ENCODE results near the gene SLC4A2.
"Not testable (repeated sequence)": the region's sequence is repeated elsewhere in the genome, so short reads cannot be mapped to it uniquely, and the experiment has no call there.

SLC4A2 gene

GRCh38 chr7:151016505-151016904, 42.9 kb upstream of the SLC4A2 start:
- no peaks in the 10 kb centered on the region for H3K9me3 ChIP-seq (ENCODE audit: low read length)
- no peak overlapping the region for H2AFZ ChIP-seq (ENCODE audit: low read depth, low read length)
- no peaks in the 10 kb centered on the region for H3K27me3 ChIP-seq (ENCODE audit: insufficient read depth, low read length)

GRCh38 chr7:151016942-151017341, 42.4 kb upstream of the SLC4A2 start:
- Histone ChIP-seq H3K4me3 (ENCODE audit: low read length) (no peak overlapping the region), H3K9me3 (ENCODE audit: low read length) (no peaks in the 10 kb centered on the region), H3K36me3 (ENCODE audit: insufficient read depth, low read length) (no peaks in the 10 kb centered on the region), H2AFZ (ENCODE audit: low read depth, low read length) (no peak overlapping the region), H3K27me3 (ENCODE audit: insufficient read depth, low read length) (no peaks in the 10 kb centered on the region), H3K4me1 (ENCODE audit: insufficient read depth, low read length) (peaks cover 18% of the 10 kb centered on the region)

More at GRCh38 chr7:151016505-151016904, 42.9 kb upstream of the SLC4A2 start:
- H3K4me1 ChIP-seq (ENCODE audit: insufficient read depth, low read length), result peaks cover 18% of the 10 kb centered on the region
- H3K36me3 ChIP-seq (ENCODE audit: insufficient read depth, low read length), result no peaks in the 10 kb centered on the region
- no peak overlapping the region for H3K4me3 ChIP-seq (ENCODE audit: low read length)

DNA sequence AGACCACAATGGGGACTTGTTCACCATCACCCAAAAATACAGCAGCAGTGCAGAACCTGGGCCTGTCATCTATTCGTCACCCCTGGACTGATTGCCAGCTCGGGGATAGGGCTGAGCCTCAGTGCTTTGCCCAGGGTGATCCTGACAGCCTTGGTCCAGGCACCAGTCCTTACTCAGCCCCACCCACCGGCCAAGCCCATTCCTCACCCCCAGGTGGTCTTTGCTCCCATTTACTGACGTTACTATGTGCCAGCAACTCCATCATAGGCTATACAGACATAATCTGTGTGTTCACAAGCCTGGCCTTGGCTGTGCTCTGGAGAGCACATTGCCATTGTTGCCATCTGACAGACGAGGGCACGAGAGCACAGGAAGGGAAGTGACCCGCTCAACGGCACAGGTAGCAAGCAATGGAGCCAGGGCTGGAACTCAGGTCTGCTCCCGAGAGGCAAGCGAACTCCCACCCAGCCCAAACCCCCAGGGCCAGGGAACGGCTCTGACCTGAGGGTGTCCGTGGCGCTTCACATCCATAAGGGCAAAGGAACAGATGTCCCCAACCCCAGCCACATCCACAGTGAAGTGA, 41.9 kb upstream of the SLC4A2 start:
- Histone ChIP-seq H3K36me3 (ENCODE audit: insufficient read depth, low read length) (no peaks in the 10 kb centered on the region), H3K4me1 (ENCODE audit: insufficient read depth, low read length) (peaks cover 18% of the 10 kb centered on the region), H3K27me3 (ENCODE audit: insufficient read depth, low read length) (no peaks in the 10 kb centered on the region), H2AFZ (ENCODE audit: low read depth, low read length) (peak overlapping the region; percentile 5), H3K9me3 (ENCODE audit: low read length) (no peaks in the 10 kb centered on the region), H3K4me3 (ENCODE audit: low read length) (peak overlapping the region; percentile 29)

- peak overlapping the region; percentile 5 for H2AFZ ChIP-seq (ENCODE audit: low read depth, low read length)
- peaks cover 18% of the 10 kb centered on the region for H3K4me1 ChIP-seq (ENCODE audit: insufficient read depth, low read length)
- no peaks in the 10 kb centered on the region for H3K27me3 ChIP-seq (ENCODE audit: insufficient read depth, low read length)
- H3K36me3 ChIP-seq (ENCODE audit: insufficient read depth, low read length), result no peaks in the 10 kb centered on the region
- peak overlapping the region; percentile 29 for H3K4me3 ChIP-seq (ENCODE audit: low read length)
- no peaks in the 10 kb centered on the region for H3K9me3 ChIP-seq (ENCODE audit: low read length)
These were observed 41.4 kb upstream of the SLC4A2 start for GRCh38 chr7:151017953-151018420.

DNA sequence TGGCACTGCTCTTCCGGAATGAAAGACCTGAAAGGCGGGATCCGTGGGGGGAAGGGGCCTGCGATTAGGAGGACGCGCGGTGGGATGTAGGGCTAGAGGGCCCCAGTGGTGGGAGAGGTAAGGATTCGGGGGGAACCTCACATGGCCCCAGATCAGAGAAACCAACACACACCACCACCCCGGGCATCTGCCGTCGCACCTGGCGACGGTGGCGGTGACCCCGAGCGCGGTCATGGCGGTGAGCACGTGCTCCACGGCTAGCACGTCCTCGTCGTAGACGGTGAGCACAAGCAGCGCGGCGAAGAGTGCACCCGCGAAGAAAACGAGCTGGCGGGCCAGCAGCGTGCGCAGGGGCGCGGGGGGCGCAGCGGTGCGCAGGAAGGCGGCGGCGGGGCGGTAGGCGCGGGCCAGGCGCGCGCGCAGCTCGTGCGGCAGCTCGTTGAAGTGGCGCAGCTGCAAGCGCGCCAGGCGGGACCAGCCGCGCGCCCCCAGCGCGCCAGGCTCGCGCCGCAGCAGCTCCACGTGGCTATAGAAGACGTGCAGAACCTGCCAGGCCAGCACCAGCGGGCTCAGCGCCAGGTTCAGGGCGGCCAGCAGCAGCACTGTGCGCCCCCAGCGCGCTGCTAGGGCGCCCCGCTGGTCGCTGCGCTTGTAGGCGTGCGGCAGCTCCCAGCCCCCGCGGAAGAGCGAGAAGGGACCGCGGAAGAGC, 40.8 kb upstream of the SLC4A2 start:
- peak overlapping the region; percentile 5 for H2AFZ ChIP-seq (ENCODE audit: low read depth, low read length)
- no peak overlapping the region for H3K4me3 ChIP-seq (ENCODE audit: low read length)
- no peaks in the 10 kb centered on the region for H3K36me3 ChIP-seq (ENCODE audit: insufficient read depth, low read length)
- no peaks in the 10 kb centered on the region for H3K9me3 ChIP-seq (ENCODE audit: low read length)
- H3K27me3 ChIP-seq (ENCODE audit: insufficient read depth, low read length), result no peaks in the 10 kb centered on the region
- H3K4me1 ChIP-seq (ENCODE audit: insufficient read depth, low read length), result peaks cover 18% of the 10 kb centered on the region

GRCh38 chr7:151019130-151019447, 40.3 kb upstream of the SLC4A2 start:
- no peaks in the 10 kb centered on the region for H3K9me3 ChIP-seq (ENCODE audit: low read length)
- H3K36me3 ChIP-seq (ENCODE audit: insufficient read depth, low read length), result no peaks in the 10 kb centered on the region
- H3K27me3 ChIP-seq (ENCODE audit: insufficient read depth, low read length), result no peaks in the 10 kb centered on the region
- no peak overlapping the region for H2AFZ ChIP-seq (ENCODE audit: low read depth, low read length)
- peaks cover 18% of the 10 kb centered on the region for H3K4me1 ChIP-seq (ENCODE audit: insufficient read depth, low read length)
- no peak overlapping the region for H3K4me3 ChIP-seq (ENCODE audit: low read length)

- Histone ChIP-seq H3K4me1 (ENCODE audit: insufficient read depth, low read length) (peaks cover 18% of the 10 kb centered on the region), H3K27me3 (ENCODE audit: insufficient read depth, low read length) (no peaks in the 10 kb centered on the region), H3K9me3 (ENCODE audit: low read length) (no peaks in the 10 kb centered on the region), H3K36me3 (ENCODE audit: insufficient read depth, low read length) (no peaks in the 10 kb centered on the region), H2AFZ (ENCODE audit: low read depth, low read length) (peak overlapping the region; percentile 27), H3K4me3 (ENCODE audit: low read length) (peak overlapping the region; percentile 12)
These were observed 39.2 kb upstream of the SLC4A2 start for GRCh38 chr7:151020231-151020630.

- Histone ChIP-seq H3K27me3 (ENCODE audit: insufficient read depth, low read length) (no peaks in the 10 kb centered on the region), H3K4me1 (ENCODE audit: insufficient read depth, low read length) (peaks cover 20% of the 10 kb centered on the region)
These were observed 36.2 kb upstream of the SLC4A2 start for GRCh38 chr7:151023232-151023631.

GRCh38 chr7:151024435-151025056, 34.8 kb upstream of the SLC4A2 start, which contains the start of gene ATG9B:
Gene ATG9B, minus strand, starts transcription at chr7:151024494. Its CDS starts 71 bp downstream, at chr7:151024423.
- Histone ChIP-seq H2AFZ (ENCODE audit: low read depth, low read length) (no peak within 1 kb of the TSS), H3K4me3 (ENCODE audit: low read length) (no peak within 1 kb of the TSS), H3K36me3 (ENCODE audit: insufficient read depth, low read length) (no peaks in the 10 kb centered on the region), H3K9me3 (ENCODE audit: low read length) (no peaks in the 10 kb centered on the region), H3K27me3 (ENCODE audit: insufficient read depth, low read length) (no peaks in the 10 kb centered on the region), H3K4me1 (ENCODE audit: insufficient read depth, low read length) (peaks cover 25% of the 10 kb centered on the region)

More at GRCh38 chr7:151023232-151023631, 36.2 kb upstream of the SLC4A2 start:
- Histone ChIP-seq H3K9me3 (ENCODE audit: low read length) (no peaks in the 10 kb centered on the region), H3K4me3 (ENCODE audit: low read length) (no peak overlapping the region), H2AFZ (ENCODE audit: low read depth, low read length) (no peak overlapping the region), H3K36me3 (ENCODE audit: insufficient read depth, low read length) (no peaks in the 10 kb centered on the region)

DNA sequence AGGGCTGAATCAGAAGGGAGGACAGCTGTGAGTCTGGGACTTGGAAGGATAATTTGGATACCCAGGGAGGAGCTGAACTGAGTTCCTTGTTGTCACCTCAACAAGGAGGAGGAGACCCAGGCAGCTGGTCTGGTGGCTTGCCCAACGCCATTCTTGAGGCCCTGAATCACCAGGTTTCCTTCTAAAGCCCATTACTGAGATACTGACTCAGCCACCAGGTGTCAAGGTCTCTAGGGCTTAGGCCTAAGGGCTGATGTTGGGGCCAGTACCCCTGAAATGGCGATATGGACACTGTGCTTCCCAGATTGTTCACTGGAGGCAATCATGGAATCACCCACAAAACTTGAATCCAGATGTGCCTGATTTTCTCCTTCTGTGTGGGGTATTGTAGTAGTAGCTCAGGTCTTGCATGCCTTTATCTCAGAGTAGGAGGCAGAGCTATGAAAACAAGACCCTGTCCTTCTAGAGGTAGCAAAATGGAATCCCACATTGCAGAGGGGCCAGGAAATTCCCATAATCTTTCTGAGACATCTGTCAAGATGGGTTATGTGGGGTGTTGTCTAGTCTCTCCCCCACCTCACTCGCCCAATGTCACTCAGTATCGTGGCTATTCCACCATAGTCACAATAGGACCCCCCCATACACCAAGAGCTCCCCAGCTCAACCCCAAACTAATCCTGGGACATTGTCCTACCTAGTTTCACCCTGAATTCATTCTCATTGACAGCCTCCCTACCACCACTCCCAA, 33.3 kb upstream of the SLC4A2 start:
- H2AFZ ChIP-seq (ENCODE audit: low read depth, low read length), result no peak overlapping the region
- peaks cover 11% of the 10 kb centered on the region for H3K4me1 ChIP-seq (ENCODE audit: insufficient read depth, low read length)
- H3K4me3 ChIP-seq (ENCODE audit: low read length), result no peak overlapping the region
- H3K9me3 ChIP-seq (ENCODE audit: low read length), result no peaks in the 10 kb centered on the region
- no peaks in the 10 kb centered on the region for H3K36me3 ChIP-seq (ENCODE audit: insufficient read depth, low read length)
- H3K27me3 ChIP-seq (ENCODE audit: insufficient read depth, low read length), result no peaks in the 10 kb centered on the region

- Histone ChIP-seq H3K4me1 (ENCODE audit: insufficient read depth, low read length) (peaks cover 11% of the 10 kb centered on the region), H3K4me3 (ENCODE audit: low read length) (peak overlapping the region; percentile 79)
- not testable (repeated sequence) for H2AFZ ChIP-seq (ENCODE audit: low read depth, low read length); H3K36me3 ChIP-seq (ENCODE audit: insufficient read depth, low read length); H3K9me3 ChIP-seq (ENCODE audit: low read length); H3K27me3 ChIP-seq (ENCODE audit: insufficient read depth, low read length)
These were observed 32.3 kb upstream of the SLC4A2 start for GRCh38 chr7:151026771-151027727.

DNA sequence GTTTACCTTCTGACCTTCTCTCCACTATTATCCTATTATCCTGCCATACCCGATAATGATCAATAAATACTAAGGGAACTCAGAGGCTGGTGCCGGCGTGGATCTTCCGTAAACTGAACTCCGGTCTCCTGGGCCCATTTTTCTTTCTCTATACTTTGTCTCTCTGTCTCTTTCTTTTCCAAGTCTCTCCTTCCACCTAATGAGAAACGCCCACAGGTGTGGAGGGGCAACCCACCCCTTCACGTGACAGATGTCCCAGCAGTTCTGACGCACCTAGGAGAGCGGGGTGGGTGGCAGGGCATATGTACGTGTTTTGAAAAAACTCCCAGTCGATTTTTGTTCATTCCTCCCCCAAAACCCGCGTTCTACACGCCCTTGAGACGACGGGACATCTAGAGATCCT, 31.7 kb upstream of the SLC4A2 start:
- H3K4me1 ChIP-seq (ENCODE audit: insufficient read depth, low read length), result peaks cover 11% of the 10 kb centered on the region
- not testable (repeated sequence) for H3K27me3 ChIP-seq (ENCODE audit: insufficient read depth, low read length); H3K9me3 ChIP-seq (ENCODE audit: low read length); H3K36me3 ChIP-seq (ENCODE audit: insufficient read depth, low read length)
- peak overlapping the region; percentile 65 for H2AFZ ChIP-seq (ENCODE audit: low read depth, low read length)
- peak overlapping the region; percentile 79 for H3K4me3 ChIP-seq (ENCODE audit: low read length)

Data from neuron (in vitro differentiated cells).